Stimulated activated naive CD8-positive, alpha-beta T cell treated with anti-CD3 and anti-CD28 coated beads, Interleukin-15, amount 100 ng/mL, for 72 hours (primary cell): Measurements from ENCODE around the gene WASF3.
A peak's percentile ranks its signal among the peaks of the same experiment; 100 is the strongest.

Experiments
- ATAC-seq: fragments of 150-1000 bp; cut with Tn5 transposase; 2 replicates; pipeline ENCODE4 v1.10.0; 2021; ENCODE audit warnings: mild to moderate bottlenecking, moderate library complexity
- DNase-seq, 2 donors: peaks; one replicate each; pipeline ENCODE4 v3.0.0; 2021 to 2022
- H3K27ac Mint-ChIP-seq, 2 donors: one replicate each; pipeline ENCODE4 v1.8.0; 2022; ENCODE audit warnings: mild to moderate bottlenecking in 2 of 2, mixed read lengths in 2 of 2, moderate library complexity in 2 of 2
- H3K27me3 Mint-ChIP-seq: one replicate; pipeline ENCODE4 v1.8.0; 2022; ENCODE audit warnings: mixed read lengths
- H3K4me1 Mint-ChIP-seq: one replicate; pipeline ENCODE4 v1.8.0; 2022; ENCODE audit warnings: mild to moderate bottlenecking, mixed read lengths
- H3K4me3 Mint-ChIP-seq, 2 donors: one replicate each; pipeline ENCODE4 v1.8.0; 2022; ENCODE audit warnings: mild to moderate bottlenecking in 2 of 2, mixed read lengths in 2 of 2, moderate library complexity in 1 of 2
- H3K9me3 Mint-ChIP-seq, 2 donors: one replicate each; pipeline ENCODE4 v1.8.0; 2022; ENCODE audit warnings: mixed read lengths in 2 of 2

WASF3 gene

DNA sequence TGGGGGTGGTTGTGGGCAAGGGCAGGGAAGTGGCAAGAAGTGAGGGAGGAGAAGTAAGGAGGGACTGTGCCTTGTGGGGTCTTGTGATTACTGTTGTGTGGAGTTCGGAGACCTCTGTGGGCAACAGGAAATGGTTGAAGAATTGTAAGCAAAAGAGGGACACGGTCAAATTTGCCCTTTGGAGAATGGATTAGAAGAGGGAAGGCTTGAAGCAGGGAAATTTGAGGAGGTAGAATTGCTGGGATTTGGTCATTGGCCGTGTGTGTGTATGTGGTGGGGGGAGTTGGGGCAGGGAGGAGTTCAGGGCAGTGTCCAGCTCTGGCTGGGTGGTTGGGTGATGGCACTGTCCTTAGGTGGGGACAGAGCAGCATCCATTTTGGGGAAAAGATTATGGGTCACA, 3.6 kb downstream of the WASF3 start:
- Mint-ChIP-seq H3K27ac (no peak overlapping the region), H3K27me3 (peaks cover 25% of the 10 kb centered on the region), H3K4me1 (peaks cover 7% of the 10 kb centered on the region), H3K4me3 (no peak overlapping the region), H3K9me3 (no peaks in the 10 kb centered on the region)
- ATAC-seq (no peak), DNase-seq (no peak)

DNA sequence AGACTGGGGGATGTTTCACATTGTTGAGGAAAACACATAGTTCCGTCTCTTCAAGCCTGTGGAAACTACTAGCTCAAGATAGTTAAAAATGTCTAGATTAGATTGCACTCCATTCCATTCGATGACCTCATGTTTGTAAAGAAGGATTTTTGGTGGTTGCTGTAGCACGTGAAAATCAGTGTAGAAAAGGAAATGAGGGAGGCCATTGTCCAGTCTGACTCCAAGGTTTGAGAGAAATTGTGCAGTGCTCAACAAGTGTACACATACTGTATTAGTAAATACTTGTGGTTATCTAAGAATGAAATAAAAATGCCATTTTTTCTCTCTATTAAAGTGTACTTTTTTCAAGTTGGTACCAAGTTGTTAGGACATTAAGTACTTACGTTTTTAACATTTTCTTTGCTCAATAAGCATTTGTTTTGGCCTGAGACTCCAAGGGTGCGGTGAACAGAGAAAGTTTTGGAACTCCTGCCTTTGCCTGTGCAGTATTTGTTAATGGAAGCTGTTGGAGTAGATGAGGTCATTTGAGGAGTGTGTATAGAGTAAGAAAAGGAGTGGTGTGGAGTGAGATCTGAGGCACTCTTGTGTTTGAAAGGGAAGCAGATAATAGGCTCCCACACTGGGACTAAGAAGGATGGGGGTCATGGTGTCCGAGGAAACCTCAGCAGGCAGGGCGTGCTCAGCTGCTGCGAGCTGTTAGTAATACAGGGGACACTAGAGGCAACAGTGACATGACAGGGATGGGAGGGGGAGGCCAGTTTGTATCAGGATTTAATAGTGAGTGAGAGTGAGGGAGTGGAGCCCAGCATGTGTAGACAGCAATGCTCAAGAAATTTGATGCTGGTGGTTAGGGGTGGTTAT, 4.4 kb downstream of the WASF3 start:
- DNase-seq: no peak
- Mint-ChIP-seq H3K4me3 (no peak overlapping the region), H3K27me3 (peaks cover 20% of the 10 kb centered on the region), H3K4me1 (peaks cover 4% of the 10 kb centered on the region), H3K27ac (no peak overlapping the region), H3K9me3 (no peaks in the 10 kb centered on the region)
- no peak for ATAC-seq

DNA sequence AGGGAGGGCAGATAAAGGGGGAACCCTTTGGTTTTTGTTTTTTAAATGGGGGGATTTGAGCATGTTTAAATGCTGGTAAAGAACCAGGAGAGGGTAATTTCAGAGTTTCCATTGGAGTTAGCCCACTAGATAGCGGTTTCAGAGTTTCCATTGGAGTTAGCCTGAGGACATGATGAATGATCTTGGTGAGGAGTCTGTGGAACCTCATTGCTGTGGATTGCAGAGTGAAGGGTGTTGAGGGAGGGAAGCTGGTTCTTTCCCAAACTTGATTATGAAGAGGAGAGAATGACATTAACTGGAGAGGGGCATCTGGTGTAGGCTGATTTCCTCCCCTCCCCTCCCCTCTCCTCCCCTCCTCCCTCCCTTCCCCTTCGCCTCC, 5.0 kb downstream of the WASF3 start:
- Mint-ChIP-seq H3K27ac (no peak overlapping the region), H3K9me3 (no peaks in the 10 kb centered on the region), H3K4me1 (no peaks in the 10 kb centered on the region), H3K4me3 (no peak overlapping the region), H3K27me3 (peaks cover 21% of the 10 kb centered on the region)
- DNase-seq (no peak), ATAC-seq (no peak)

DNA sequence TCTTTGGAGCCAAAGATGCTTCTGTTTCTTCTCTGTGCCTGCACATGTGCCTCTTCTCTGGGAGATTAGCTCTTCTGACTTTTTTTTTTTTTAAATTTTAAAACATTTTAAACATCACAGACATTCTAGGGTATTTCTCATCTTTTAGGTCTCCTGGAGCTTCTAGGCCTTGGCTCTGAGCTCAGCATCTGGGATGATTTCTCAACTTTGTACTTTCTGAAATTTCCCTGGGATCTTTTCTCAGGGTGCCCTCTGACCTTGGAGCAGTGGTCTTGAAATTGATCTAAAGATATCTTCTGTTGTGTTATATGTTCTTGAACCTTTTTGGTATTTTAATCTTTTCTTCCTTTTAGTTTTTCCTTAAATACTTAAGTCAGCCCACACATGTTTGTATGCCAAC, 6.2 kb downstream of the WASF3 start:
- no peak for ATAC-seq
- peaks cover 26% of the 10 kb centered on the region for H3K27me3 Mint-ChIP-seq

DNA sequence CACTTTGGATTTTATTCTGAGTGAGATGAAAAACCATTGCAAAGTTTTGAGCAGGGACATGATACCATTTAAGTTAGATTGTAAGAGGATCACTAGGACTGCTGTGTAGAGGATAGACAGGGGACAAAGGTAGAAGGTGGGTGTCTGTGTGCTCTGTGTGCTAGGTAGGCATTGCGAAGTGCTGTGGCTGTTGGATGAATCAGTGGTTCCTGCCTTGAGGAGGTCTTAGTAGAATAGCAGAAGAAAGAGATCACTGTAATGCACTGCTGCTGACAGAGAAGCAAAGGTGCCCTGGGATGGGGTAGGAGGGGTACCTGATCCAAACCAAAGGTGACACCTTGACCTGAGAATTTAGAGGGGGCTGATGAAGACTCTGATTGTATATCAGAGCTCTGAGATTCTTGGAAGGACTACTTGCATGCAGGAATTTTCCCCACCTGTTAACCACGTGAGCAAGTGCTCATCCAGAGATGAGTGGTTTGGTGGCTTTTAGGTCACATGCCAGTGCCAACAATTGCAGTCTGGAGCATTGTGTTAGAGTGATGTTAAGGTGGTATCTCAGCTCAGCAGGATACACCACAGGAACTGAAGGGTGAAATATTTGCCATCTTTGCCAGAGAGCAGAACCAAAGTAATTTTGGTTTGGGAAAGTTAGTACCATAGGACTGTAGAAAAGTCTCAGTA, 10.8 kb downstream of the WASF3 start:
- no peak overlapping the region for H3K4me3 Mint-ChIP-seq
- peaks cover 19% of the 10 kb centered on the region for H3K27me3 Mint-ChIP-seq
- no peaks in the 10 kb centered on the region for H3K9me3 Mint-ChIP-seq
- H3K4me1 Mint-ChIP-seq: no peaks in the 10 kb centered on the region
- no peak for DNase-seq
- H3K27ac Mint-ChIP-seq: no peak overlapping the region
- ATAC-seq: no peak

More for the DNA sequence above, 6.2 kb downstream of the WASF3 start:
- Mint-ChIP-seq H3K27ac (no peak overlapping the region), H3K4me1 (no peaks in the 10 kb centered on the region), H3K4me3 (no peak overlapping the region), H3K9me3 (no peaks in the 10 kb centered on the region)
- DNase-seq: no peak

DNA sequence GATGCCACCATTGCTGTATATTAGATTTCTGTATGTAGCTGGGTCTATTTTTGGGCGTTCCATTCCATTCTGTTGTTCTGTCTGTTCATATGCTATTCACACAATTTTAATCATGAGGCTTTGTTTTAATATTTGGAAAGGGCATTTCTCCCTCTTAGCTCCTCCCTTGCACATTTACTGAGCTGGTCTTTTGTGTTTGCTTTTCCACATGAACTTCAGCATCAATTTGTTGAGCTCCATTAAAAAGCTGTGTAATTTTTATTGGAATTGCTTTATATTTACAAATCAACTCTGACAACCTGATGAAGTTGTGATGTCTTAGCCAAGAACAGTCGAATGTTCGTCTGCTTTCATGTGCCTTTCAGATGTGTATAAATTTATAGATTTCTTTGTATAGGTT, 14.0 kb downstream of the WASF3 start:
- peaks cover 0 to 3% of the 10 kb centered on the region in 2 donors for H3K9me3 Mint-ChIP-seq
- no peak for DNase-seq
- H3K4me1 Mint-ChIP-seq: no peaks in the 10 kb centered on the region
- no peak overlapping the region for H3K4me3 Mint-ChIP-seq
- H3K27me3 Mint-ChIP-seq: peaks cover 26% of the 10 kb centered on the region
- ATAC-seq: no peak
- H3K27ac Mint-ChIP-seq: no peak overlapping the region

DNA sequence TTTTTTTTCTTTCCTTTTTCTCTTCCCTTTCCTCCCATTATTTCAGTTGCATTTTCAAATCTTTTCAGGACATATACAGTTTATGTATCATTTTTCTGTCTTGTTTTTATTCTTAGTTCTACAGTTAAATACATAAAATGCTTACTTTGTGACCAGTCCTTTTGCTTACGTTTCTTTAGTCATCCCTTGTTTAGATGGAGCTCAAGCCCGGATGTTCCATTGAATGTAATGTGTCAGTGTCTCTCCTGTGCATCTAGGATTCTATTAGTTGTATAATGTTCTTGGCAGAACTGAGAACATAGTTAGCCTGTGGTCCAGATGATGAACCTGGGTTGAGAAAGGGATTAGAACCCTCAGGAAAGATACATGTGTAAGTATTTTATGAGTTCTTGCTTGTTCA, 17.8 kb downstream of the WASF3 start:
- Mint-ChIP-seq H3K27me3 (peaks cover 20% of the 10 kb centered on the region), H3K9me3 (peaks cover 10 to 12% of the 10 kb centered on the region in 2 donors), H3K4me3 (no peak overlapping the region), H3K4me1 (no peaks in the 10 kb centered on the region), H3K27ac (peak overlapping the region in 1 of 2 donors; percentile 68)
- DNase-seq: no peak
- no peak for ATAC-seq

DNA sequence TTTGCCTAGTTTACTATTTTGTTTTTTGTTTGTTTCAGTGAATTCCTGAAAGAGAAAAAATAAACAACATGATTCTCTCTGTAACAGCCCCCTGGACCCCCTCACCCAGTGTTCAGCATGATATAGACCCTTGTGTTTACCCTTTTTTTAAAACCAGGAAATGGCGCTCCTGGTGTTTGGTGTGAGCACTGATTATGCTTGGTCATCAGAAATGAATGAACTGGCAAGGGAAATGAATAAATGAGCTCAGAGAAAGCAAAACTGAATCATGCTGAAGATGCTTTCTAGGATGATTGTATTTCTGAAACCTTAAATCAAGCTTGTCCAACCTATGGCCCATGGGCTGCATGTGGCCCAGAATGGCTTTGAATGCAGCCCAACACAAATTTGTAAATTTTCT, 22.1 kb downstream of the WASF3 start:
- Mint-ChIP-seq H3K9me3 (peaks cover 10 to 12% of the 10 kb centered on the region in 2 donors), H3K4me1 (no peaks in the 10 kb centered on the region), H3K4me3 (no peak overlapping the region), H3K27me3 (peaks cover 39% of the 10 kb centered on the region), H3K27ac (no peak overlapping the region)
- no peak for DNase-seq
- no peak for ATAC-seq

DNA sequence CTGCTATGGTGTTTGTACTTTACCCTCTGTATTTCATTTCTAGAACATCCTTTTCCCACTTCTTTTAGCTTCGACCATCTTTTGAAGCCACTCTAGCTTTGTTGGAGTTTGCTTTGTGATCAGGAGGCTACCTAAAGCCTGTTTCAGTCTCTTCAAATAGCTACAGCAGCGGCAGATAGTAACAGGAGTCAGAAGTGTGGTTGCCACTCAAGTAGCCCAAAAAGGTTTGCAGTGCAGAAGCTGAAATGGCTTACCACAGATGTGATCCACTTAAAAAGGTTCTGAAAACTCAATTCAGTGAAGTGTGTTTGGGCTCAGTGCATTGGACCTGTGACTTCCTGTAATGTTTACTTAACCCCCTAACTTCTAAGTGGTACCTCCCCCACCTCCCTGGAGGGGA, 26.2 kb downstream of the WASF3 start:
- Mint-ChIP-seq H3K27ac (no peak overlapping the region), H3K9me3 (peaks cover 1 to 2% of the 10 kb centered on the region in 2 donors), H3K27me3 (peaks cover 41% of the 10 kb centered on the region), H3K4me3 (no peak overlapping the region), H3K4me1 (no peaks in the 10 kb centered on the region)
- DNase-seq (no peak), ATAC-seq (no peak)

DNA sequence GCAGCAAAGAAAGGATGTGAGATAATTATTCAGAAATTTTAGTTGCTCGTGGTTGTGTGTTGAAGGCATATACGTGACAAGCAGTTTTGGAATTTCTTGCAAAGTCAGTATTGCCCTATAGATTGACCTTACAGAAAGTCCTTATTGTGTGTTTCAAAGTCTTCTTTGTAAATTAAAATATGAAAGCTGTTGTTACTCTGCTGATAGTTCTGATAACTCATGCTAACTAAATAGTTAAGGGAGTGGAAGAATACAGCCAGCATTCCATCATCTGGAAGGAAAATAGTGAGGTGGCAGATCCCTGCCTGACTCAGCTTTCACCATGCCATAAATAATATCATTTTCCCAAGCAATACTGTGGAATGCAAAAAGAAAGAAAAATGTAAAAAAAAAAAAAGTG, 27.2 kb downstream of the WASF3 start:
- Mint-ChIP-seq H3K9me3 (no peaks in the 10 kb centered on the region), H3K27ac (peak overlapping the region in 1 of 2 donors; percentile 33), H3K4me3 (no peak overlapping the region), H3K27me3 (peaks cover 49% of the 10 kb centered on the region), H3K4me1 (no peaks in the 10 kb centered on the region)
- ATAC-seq (no peak), DNase-seq (no peak)

DNA sequence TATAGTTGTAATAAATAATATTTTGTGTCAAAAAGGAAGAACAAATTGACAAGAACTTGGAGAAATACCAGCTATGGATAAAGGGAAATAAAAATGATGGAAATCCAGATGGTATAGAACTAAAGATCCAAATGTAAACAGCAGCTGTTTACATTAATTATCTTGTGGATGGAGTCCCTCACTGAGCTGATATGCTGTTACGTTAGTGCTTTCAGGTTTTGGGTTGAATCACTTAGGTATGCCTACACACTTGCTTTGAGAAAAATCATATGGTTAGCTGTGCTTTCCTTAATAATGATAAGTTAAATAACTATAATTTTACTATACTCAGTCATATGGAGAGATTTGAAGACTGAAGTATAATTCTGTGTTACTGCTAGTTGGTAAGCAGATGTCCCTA, 27.7 kb downstream of the WASF3 start:
- DNase-seq (no peak), ATAC-seq (no peak)
- H3K27me3 Mint-ChIP-seq: peaks cover 49% of the 10 kb centered on the region
- H3K9me3 Mint-ChIP-seq: no peaks in the 10 kb centered on the region
- no peak overlapping the region for H3K27ac Mint-ChIP-seq
- H3K4me3 Mint-ChIP-seq: no peak overlapping the region
- no peaks in the 10 kb centered on the region for H3K4me1 Mint-ChIP-seq

DNA sequence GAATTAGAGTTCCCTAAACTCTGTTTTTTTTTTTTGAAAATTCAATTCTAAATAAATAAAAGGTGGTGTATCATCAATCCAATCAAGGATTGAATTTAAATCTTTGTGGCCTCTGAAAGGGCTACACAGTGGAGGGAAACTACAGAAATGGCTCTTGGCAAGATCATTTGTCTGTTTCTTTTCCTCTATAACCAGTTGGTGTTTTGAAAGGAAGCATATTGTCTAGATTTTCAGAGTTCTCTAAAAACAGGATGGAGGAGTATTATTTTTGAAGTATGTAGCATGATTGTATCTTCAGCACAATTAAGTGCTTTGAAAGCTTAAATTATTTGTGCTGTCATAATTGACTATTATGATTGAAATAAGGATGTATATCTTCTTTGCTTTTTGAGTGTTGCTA, 29.8 kb downstream of the WASF3 start:
- no peak overlapping the region for H3K27ac Mint-ChIP-seq
- DNase-seq (no peak), ATAC-seq (no peak)
- no peaks in the 10 kb centered on the region for H3K9me3 Mint-ChIP-seq
- peaks cover 65% of the 10 kb centered on the region for H3K27me3 Mint-ChIP-seq
- no peaks in the 10 kb centered on the region for H3K4me1 Mint-ChIP-seq
- H3K4me3 Mint-ChIP-seq: no peak overlapping the region

DNA sequence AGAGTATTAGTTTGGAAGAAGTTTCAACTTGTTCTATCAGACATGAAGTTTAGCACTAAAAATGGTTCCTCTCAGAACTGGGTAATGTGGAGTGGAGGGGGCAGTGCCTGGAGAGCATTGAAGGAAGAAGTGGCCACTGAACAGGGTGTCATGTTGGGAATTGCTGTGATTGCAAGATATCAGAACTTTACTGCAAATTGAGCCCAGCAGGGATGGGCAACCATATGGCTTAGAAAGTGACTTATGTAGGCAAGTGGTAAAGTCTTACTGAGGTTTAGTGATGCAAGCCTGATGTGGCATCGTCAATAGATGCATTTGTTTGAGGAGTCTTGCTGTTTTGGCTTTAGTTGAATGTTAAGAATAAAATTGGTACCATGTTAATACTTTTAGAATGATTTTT, 31.7 kb downstream of the WASF3 start:
- ATAC-seq (no peak), DNase-seq (no peak)
- H3K27me3 Mint-ChIP-seq: peaks cover 56% of the 10 kb centered on the region
- no peaks in the 10 kb centered on the region for H3K9me3 Mint-ChIP-seq
- H3K4me1 Mint-ChIP-seq: no peaks in the 10 kb centered on the region
- no peak overlapping the region for H3K4me3 Mint-ChIP-seq
- no peak overlapping the region for H3K27ac Mint-ChIP-seq

DNA sequence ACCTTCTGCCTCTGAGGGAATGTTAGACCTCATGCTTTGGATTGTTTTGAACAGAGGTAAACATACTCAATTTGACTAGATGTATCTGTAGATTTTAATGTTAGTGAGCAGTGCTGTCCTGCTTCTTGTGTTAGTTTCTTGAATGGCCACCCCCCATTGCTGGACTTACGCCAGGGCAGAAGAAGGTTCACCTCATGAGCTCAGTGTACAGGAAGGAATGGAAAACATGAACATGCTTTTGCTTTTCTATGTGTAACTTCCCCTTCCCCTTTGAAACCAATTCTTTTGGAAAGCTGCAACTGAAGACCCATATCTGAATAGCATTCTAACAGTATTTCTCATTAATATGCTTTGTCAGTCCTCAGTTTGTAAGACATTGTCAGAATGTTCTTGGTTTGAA, 32.3 kb downstream of the WASF3 start:
- H3K27ac Mint-ChIP-seq: no peak overlapping the region
- H3K4me1 Mint-ChIP-seq: no peaks in the 10 kb centered on the region
- peaks cover 60% of the 10 kb centered on the region for H3K27me3 Mint-ChIP-seq
- H3K4me3 Mint-ChIP-seq: no peak overlapping the region
- ATAC-seq: no peak
- DNase-seq: no peak
- no peaks in the 10 kb centered on the region for H3K9me3 Mint-ChIP-seq

DNA sequence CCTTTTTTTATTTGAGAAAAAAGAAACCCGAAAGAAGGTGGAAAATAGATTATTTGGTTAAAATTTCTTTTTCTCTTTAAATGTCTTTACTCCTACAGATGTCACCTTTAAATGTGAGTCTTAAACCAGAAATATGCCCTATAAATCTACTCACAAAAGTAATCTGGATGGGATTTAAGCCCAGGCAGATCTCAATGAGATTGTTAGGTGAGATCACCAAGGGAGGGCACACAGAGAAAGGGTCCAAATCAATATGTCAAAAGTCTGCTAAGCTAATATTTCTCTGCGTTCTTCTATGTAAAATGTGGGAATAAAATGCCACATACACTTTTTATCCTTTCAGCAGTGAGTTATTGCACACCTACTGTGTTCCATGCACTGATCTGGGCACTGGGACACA, 32.9 kb downstream of the WASF3 start:
- Mint-ChIP-seq H3K4me1 (no peaks in the 10 kb centered on the region), H3K9me3 (no peaks in the 10 kb centered on the region), H3K27ac (no peak overlapping the region), H3K4me3 (no peak overlapping the region), H3K27me3 (peaks cover 66% of the 10 kb centered on the region)
- ATAC-seq (no peak), DNase-seq (no peak)

DNA sequence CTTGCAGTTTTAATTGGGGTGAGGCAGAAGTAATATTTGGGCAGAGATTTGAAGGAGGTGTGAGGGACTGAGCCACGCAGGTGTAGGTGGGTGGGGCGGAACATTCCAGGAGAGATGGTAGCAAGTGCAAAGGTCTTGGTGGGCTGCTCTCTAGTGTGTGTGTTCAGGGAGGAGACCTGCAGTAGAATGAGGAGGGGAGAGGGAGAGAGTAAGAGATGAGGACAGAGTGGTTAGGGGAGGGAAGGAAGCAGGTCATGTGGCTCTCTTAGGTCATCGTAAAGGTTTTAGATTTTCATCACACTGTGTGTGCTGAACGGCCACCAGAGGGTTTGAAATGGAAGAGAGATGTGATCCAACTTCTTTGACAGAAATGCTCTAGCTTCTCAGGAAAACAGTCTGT, 33.5 kb downstream of the WASF3 start:
- no peak for ATAC-seq
- H3K27ac Mint-ChIP-seq: no peak overlapping the region
- no peak for DNase-seq
- H3K4me3 Mint-ChIP-seq: no peak overlapping the region
- no peaks in the 10 kb centered on the region for H3K4me1 Mint-ChIP-seq
- H3K9me3 Mint-ChIP-seq: no peaks in the 10 kb centered on the region
- peaks cover 64% of the 10 kb centered on the region for H3K27me3 Mint-ChIP-seq
